Eye (tissue), 1 donor: ENCODE data around the gene KCNAB1.
"Not testable (repeated sequence)": the region's sequence is repeated elsewhere in the genome, so short reads cannot be mapped to it uniquely, and the experiment has no call there.

Experiments
- DNase-seq: peaks from one replicate; pipeline ENCODE4 v3.0.0-alpha.2; 2015

The KCNAB1 gene

GRCh38 chr3:156551746-156552145 is 431.4 kb downstream of the KCNAB1 start:
- DNase-seq: no peak

- no peak for DNase-seq
Observed at GRCh38 chr3:156552973-156553372, 432.6 kb downstream of the KCNAB1 start.

- peak; percentile 66 for DNase-seq
Observed at GRCh38 chr3:156553705-156554356, 433.5 kb downstream of the KCNAB1 start.

GRCh38 chr3:156554515-156554841 is 434.1 kb downstream of the KCNAB1 start:
- no peak for DNase-seq

- DNase-seq: peak; percentile 99
Observed at GRCh38 chr3:156554842-156555687, 434.7 kb downstream of the KCNAB1 start, which contains the start of gene SSR3. TSS of gene SSR3 (minus strand) at chr3:156555117. CDS start at chr3:156555089, 28 bp downstream.

GRCh38 chr3:156558389-156558788 is 438.0 kb downstream of the KCNAB1 start:
- no peak for DNase-seq

GRCh38 chr3:156559321-156559720 is 438.9 kb downstream of the KCNAB1 start:
- no peak for DNase-seq

GRCh38 chr3:156561533-156561932 is 441.2 kb downstream of the KCNAB1 start:
- DNase-seq: no peak

GRCh38 chr3:156562486-156562885 is 442.1 kb downstream of the KCNAB1 start:
- not testable (repeated sequence) for DNase-seq

GRCh38 chr3:156563900-156564682 is 443.7 kb downstream of the KCNAB1 start:
- DNase-seq: no peak

GRCh38 chr3:156569016-156569415 is 448.6 kb downstream of the KCNAB1 start:
- DNase-seq: not testable (repeated sequence)

GRCh38 chr3:156569881-156570280 is 449.5 kb downstream of the KCNAB1 start:
- not testable (repeated sequence) for DNase-seq

- no peak for DNase-seq
Observed at GRCh38 chr3:156575641-156576040, 455.3 kb downstream of the KCNAB1 start.

GRCh38 chr3:156576051-156576450 is 455.7 kb downstream of the KCNAB1 start:
- DNase-seq: no peak

GRCh38 chr3:156576651-156577348 is 456.4 kb downstream of the KCNAB1 start:
- no peak for DNase-seq

- no peak for DNase-seq
Observed at GRCh38 chr3:156577736-156578135, 457.4 kb downstream of the KCNAB1 start.

GRCh38 chr3:156579427-156579851 is 459.1 kb downstream of the KCNAB1 start:
- DNase-seq: no peak

- no peak for DNase-seq
Observed at GRCh38 chr3:156581033-156581432, 460.7 kb downstream of the KCNAB1 start.

GRCh38 chr3:156581954-156582353 is 461.6 kb downstream of the KCNAB1 start:
- no peak for DNase-seq

GRCh38 chr3:156582532-156583183 is 462.3 kb downstream of the KCNAB1 start:
- no peak for DNase-seq

GRCh38 chr3:156583469-156583868 is 463.1 kb downstream of the KCNAB1 start:
- DNase-seq: no peak
